ENCODE data around the gene PHF21B.

Gene PHF21B

GRCh38 chr22:45006111-45006963, 3.5 kb downstream of the PHF21B start:
- H3K4me3 Mint-ChIP-seq: no peak overlapping the region
- peaks cover 72% of the 10 kb centered on the region for H3K27me3 Mint-ChIP-seq
- ATAC-seq: no peak
- peaks cover 3% of the 10 kb centered on the region for H3K9me3 Mint-ChIP-seq
- H3K27ac Mint-ChIP-seq: no peak overlapping the region
- no peaks in the 10 kb centered on the region for H3K36me3 Mint-ChIP-seq
- H3K4me1 Mint-ChIP-seq: peaks cover 18% of the 10 kb centered on the region

DNA sequence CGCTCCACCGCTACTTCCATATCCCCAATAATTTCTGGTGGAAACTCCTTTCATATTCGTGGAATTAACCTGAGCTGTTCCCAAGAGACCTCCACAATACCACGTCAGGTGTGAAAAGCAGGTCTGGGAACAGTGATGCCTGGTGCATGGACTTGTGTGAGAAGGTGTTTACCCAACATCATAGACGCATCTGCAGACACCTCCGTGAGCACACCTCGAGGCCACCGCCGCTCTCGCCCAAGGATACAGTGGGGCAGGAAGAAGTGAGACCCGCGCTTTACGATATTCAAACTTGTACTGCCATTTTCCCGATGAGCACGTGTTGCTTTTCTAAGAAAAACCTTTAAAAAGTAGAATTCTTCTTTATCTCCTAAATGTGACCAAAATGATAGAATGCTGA, 8.2 kb downstream of the PHF21B start:
- peaks cover 6% of the 10 kb centered on the region for H3K4me1 Mint-ChIP-seq
- H3K9me3 Mint-ChIP-seq: peaks cover 3% of the 10 kb centered on the region
- H3K27ac Mint-ChIP-seq: no peak overlapping the region
- peaks cover 66% of the 10 kb centered on the region for H3K27me3 Mint-ChIP-seq
- H3K4me3 Mint-ChIP-seq: no peak overlapping the region
- no peaks in the 10 kb centered on the region for H3K36me3 Mint-ChIP-seq
- no peak for ATAC-seq

DNA sequence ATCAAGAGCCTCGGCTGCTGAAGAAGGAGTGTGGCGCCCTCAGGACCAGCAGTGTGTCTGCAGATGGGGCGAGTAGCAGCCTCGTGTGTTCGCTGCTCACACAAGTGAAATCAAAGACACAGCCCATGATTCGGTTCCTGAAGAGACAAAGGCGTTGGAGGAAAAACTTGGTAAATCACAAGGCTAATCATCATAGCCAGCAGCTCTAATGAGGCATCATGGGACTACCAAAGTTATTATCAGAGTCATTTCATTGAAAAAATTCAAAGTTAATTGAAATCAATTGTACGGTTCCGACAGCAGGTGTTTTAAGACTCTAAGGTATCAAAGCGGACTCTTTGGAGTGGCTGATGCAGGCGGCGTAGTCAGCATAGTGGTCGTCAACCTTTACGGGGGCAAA, 9.5 kb downstream of the PHF21B start:
- H3K4me3 Mint-ChIP-seq: no peak overlapping the region
- no peak overlapping the region for H3K27ac Mint-ChIP-seq
- peaks cover 53% of the 10 kb centered on the region for H3K27me3 Mint-ChIP-seq

DNA sequence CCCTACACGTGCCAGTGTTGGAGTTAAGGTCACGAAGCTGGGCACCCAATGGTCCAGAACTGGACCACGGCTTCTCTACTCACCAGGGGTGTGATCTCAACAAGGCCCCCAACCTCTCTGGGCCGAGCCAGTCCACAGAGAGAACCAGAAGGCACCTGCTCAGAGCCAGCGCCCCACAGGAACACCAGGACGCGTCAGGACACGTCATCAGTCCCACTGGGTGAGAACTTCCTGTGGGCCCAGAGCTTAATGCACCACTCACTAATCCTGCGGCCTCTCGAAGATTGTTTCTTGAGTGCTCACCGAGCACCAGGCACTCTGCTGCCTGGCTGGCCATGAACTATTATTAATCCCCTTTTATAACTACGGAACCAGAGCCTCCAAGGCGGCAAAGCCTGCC, 10.1 kb downstream of the PHF21B start:
- peaks cover 46% of the 10 kb centered on the region for H3K27me3 Mint-ChIP-seq
- H3K4me3 Mint-ChIP-seq: no peak overlapping the region
- no peak overlapping the region for H3K27ac Mint-ChIP-seq
- peaks cover 3% of the 10 kb centered on the region for H3K9me3 Mint-ChIP-seq
- no peak for ATAC-seq
- H3K4me1 Mint-ChIP-seq: no peaks in the 10 kb centered on the region
- H3K36me3 Mint-ChIP-seq: no peaks in the 10 kb centered on the region

More for the DNA sequence above, 9.5 kb downstream of the PHF21B start:
- Mint-ChIP-seq H3K36me3 (no peaks in the 10 kb centered on the region), H3K9me3 (peaks cover 3% of the 10 kb centered on the region), H3K4me1 (no peaks in the 10 kb centered on the region)
- no peak for ATAC-seq

DNA sequence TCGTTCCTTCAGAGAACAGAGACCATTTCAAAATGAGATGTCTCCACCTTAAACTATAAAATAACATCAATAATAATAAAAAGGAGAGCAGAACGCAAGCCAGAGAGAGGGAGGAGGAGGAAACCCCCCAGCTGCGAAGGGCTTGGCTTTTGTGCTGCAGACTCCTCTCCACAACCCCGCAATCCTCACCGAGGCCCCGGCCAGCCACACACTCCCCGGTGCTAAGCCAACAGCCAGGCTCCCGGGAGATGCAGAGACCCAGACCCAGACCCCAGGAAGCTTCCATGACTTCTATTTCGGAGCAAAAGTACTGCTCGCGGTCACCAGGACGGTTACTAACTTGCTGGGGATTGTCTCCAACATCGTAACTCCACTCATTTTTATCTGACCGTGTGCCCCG, 10.6 kb downstream of the PHF21B start:
- no peak overlapping the region for H3K4me3 Mint-ChIP-seq
- H3K36me3 Mint-ChIP-seq: no peaks in the 10 kb centered on the region
- peaks cover 3% of the 10 kb centered on the region for H3K9me3 Mint-ChIP-seq
- no peak for ATAC-seq
- peaks cover 42% of the 10 kb centered on the region for H3K27me3 Mint-ChIP-seq
- H3K4me1 Mint-ChIP-seq: no peaks in the 10 kb centered on the region
- H3K27ac Mint-ChIP-seq: no peak overlapping the region

DNA sequence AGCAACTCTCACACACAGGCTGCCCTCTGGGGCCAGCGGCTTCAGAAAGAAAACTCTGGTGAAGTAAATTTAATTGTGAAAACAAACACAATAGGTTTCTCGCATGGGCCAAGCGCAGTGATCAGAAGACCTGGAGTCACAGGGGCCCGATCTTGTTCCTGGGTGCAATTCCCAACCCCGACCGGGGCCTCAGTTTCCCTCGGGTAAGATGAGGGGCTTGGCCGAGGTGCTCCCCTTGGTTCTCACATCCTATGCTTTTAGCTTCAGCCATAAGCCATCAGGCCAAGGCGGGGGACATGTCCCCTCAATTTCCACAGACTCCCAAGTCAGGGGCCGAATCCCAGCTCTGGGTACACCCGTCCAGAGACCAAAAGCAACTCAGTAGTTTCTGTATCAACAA, 11.5 kb downstream of the PHF21B start:
- H3K27ac Mint-ChIP-seq: no peak overlapping the region
- peaks cover 32% of the 10 kb centered on the region for H3K27me3 Mint-ChIP-seq
- H3K4me1 Mint-ChIP-seq: no peaks in the 10 kb centered on the region
- H3K9me3 Mint-ChIP-seq: peaks cover 3% of the 10 kb centered on the region
- no peak overlapping the region for H3K4me3 Mint-ChIP-seq
- no peaks in the 10 kb centered on the region for H3K36me3 Mint-ChIP-seq
- no peak for ATAC-seq

DNA sequence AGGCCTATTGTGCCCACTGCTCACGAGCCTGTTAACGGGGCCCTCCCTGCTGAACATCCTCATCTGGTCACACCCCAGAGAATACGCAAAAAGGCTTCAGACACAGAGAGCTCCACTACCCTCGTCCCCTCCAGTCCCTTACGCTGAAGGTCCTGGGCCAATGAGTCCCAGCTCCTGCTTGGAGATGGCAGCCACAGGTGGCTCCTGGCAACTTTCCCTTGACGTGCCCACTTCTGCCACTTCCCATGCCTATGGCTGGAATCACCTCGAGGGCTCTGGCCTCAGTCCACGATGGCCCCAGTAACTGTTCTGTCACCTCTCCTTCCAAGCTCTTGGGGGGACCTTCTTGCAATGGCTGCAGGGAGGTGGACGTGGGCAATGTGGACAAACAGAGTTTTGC, 12.7 kb downstream of the PHF21B start:
- H3K36me3 Mint-ChIP-seq: no peaks in the 10 kb centered on the region
- no peaks in the 10 kb centered on the region for H3K4me1 Mint-ChIP-seq
- peaks cover 20% of the 10 kb centered on the region for H3K27me3 Mint-ChIP-seq
- H3K4me3 Mint-ChIP-seq: no peak overlapping the region
- no peak for ATAC-seq
- H3K9me3 Mint-ChIP-seq: no peaks in the 10 kb centered on the region
- no peak overlapping the region for H3K27ac Mint-ChIP-seq

- no peak overlapping the region for H3K27ac Mint-ChIP-seq
- H3K4me1 Mint-ChIP-seq: no peaks in the 10 kb centered on the region
- no peak for ATAC-seq
- H3K36me3 Mint-ChIP-seq: no peaks in the 10 kb centered on the region
- no peak overlapping the region for H3K4me3 Mint-ChIP-seq
- no peaks in the 10 kb centered on the region for H3K9me3 Mint-ChIP-seq
- H3K27me3 Mint-ChIP-seq: peaks cover 16% of the 10 kb centered on the region
These were observed 13.2 kb downstream of the PHF21B start for GRCh38 chr22:44996648-44997047.

DNA sequence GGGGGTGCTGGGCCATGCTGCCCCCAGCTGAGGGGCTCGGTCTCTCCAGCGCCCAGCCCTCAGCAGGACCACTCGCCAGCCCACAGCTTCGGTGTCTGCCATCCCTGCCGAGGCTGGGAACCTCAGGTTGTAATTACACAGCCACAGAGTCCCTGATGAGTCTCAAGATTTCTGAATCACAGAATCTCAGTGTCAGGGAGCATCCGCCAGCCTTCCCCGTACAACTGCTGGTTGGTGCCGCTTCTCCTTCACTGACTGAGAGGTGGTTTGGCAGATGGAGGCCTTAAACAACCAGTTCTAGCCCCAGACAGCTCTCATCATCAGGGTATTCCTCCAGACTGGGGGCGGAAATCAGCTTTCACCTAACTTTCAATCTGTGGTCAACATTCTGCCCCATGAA, 13.7 kb downstream of the PHF21B start:
- H3K27ac Mint-ChIP-seq: no peak overlapping the region
- H3K4me3 Mint-ChIP-seq: no peak overlapping the region
- H3K27me3 Mint-ChIP-seq: peaks cover 12% of the 10 kb centered on the region
- no peak for ATAC-seq
- H3K4me1 Mint-ChIP-seq: no peaks in the 10 kb centered on the region
- H3K9me3 Mint-ChIP-seq: no peaks in the 10 kb centered on the region
- H3K36me3 Mint-ChIP-seq: no peaks in the 10 kb centered on the region

DNA sequence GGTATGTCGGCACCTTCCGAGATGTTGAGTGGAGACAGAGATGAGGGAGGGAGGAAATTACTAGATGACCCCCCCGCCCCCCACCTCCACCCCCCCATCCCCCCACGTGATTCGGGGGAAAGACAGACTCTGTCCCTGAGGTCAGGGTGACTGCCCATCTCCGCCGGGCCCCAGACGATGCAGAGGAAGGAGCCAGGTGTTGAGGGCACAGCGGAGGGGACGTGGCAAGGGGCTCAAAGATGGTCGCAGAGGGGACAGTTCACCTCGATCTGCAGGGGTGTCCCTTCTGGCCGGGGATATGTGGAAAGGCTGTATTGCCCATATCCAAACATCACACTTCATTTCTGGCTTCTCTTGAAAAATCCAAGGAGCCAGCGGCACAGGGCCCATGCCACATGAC, 14.1 kb downstream of the PHF21B start:
- Mint-ChIP-seq H3K36me3 (no peaks in the 10 kb centered on the region), H3K9me3 (no peaks in the 10 kb centered on the region), H3K4me1 (no peaks in the 10 kb centered on the region), H3K4me3 (no peak overlapping the region), H3K27me3 (peaks cover 14% of the 10 kb centered on the region), H3K27ac (no peak overlapping the region)
- ATAC-seq: no peak

DNA sequence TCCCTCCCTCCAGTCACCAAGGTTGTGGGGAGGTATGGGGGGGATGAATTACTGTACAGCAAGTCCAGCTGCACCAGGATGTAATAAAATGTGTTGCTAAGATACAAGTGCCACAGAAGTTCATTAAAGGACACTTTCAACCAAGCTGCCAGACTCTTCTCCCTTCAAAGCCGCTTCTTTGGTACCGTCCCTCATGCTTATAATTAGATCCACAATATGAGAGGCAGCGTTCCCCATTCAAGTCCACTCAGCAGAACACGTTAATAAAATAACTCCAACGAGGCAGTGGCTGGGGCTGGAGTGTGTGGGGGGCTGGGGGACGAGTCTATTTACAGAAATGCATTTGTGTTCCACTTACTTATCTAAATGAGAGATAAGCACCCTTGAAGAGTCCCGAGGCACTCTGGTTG, 14.7 kb downstream of the PHF21B start:
- Mint-ChIP-seq H3K36me3 (no peaks in the 10 kb centered on the region), H3K27ac (no peak overlapping the region), H3K4me1 (no peaks in the 10 kb centered on the region), H3K9me3 (no peaks in the 10 kb centered on the region), H3K27me3 (peaks cover 20% of the 10 kb centered on the region), H3K4me3 (no peak overlapping the region)
- ATAC-seq: no peak

DNA sequence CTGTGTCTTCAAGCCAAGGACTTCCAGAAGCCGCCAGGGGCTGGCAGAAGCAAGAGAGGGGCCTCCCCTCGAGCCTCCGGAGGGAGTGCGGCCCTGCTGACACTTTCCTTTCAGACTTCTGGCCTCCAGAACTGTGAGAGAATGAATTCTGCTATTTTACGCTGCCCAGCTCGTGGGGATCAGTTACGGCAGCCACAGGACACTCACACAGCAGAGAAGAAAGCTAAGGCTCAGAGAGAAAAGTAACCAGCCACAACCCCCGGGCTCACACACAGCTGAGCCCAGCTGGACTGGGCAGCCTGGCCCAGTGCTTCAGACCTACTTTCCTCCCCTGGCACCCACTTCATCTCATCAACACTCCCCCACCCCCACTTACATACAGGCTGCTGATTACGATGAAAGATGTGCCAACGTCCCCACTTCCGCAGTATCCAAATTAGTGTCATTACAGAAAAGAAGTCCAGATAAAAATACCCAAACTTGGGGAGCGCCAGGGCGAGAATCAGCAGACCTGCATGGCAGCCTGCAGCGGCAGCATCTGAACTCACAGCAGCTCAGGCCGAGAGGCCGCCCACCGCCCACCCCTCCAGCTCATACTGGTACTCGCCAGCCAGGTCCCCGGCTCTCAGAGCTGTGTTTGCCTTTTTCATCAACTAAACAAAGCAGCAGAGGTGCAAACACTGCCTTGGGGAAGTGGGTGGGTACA, 15.3 kb downstream of the PHF21B start:
- Mint-ChIP-seq H3K27me3 (peaks cover 22% of the 10 kb centered on the region), H3K27ac (no peak overlapping the region), H3K4me3 (no peak overlapping the region), H3K36me3 (no peaks in the 10 kb centered on the region), H3K4me1 (no peaks in the 10 kb centered on the region), H3K9me3 (no peaks in the 10 kb centered on the region)
- no peak for ATAC-seq

GRCh38 chr22:44992166-44992565, 17.6 kb downstream of the PHF21B start:
- ATAC-seq: no peak
- Mint-ChIP-seq H3K4me1 (no peaks in the 10 kb centered on the region), H3K27ac (no peak overlapping the region), H3K36me3 (no peaks in the 10 kb centered on the region), H3K9me3 (no peaks in the 10 kb centered on the region), H3K4me3 (no peak overlapping the region), H3K27me3 (peaks cover 13% of the 10 kb centered on the region)

- Mint-ChIP-seq H3K4me1 (no peaks in the 10 kb centered on the region), H3K4me3 (no peak overlapping the region), H3K27me3 (peaks cover 13% of the 10 kb centered on the region), H3K9me3 (no peaks in the 10 kb centered on the region), H3K36me3 (no peaks in the 10 kb centered on the region), H3K27ac (no peak overlapping the region)
- no peak for ATAC-seq
These were observed 18.6 kb downstream of the PHF21B start for GRCh38 chr22:44991218-44991617.

DNA sequence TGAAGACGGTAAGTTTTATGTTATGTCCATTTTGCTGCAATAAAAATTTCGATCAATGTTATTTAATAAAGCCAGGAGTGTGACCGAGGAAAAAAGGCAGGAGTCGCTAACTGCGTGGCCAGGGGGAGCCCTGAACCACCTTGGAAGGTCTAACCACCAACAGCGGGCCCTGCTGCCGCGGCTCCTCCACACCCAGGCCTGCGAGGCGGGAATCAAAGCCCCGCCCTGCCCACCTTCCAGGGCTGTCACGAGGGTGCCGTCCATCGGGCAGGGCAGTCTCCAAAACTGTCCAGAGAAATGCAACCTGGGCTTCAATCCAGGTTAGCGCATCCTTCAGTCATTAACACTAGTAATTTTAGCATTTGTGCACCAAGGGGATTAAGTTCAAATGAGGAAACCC, 19.0 kb downstream of the PHF21B start:
- Mint-ChIP-seq H3K36me3 (no peaks in the 10 kb centered on the region), H3K4me1 (no peaks in the 10 kb centered on the region), H3K27me3 (peaks cover 13% of the 10 kb centered on the region), H3K27ac (no peak overlapping the region), H3K9me3 (no peaks in the 10 kb centered on the region), H3K4me3 (no peak overlapping the region)
- no peak for ATAC-seq

DNA sequence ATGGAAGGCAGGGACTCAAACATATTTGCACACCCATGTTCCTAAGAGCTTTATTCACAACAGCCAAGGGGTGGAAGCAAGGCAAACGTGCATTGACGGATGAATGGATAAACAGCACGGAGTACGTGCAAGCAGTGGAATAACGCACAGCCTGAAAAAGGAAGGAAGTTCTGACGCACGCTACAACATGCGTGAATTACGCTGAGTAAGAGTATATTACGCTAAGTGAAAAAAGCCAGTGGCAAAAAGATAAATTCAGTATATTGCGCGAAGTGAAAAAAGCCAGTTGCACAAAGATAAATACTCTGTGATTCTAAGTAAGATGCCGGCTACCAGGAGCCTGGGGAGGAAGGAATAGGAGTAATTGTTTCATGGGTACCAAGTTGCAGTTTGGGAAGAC, 19.5 kb downstream of the PHF21B start:
- no peaks in the 10 kb centered on the region for H3K4me1 Mint-ChIP-seq
- H3K4me3 Mint-ChIP-seq: no peak overlapping the region
- H3K36me3 Mint-ChIP-seq: no peaks in the 10 kb centered on the region
- H3K27ac Mint-ChIP-seq: no peak overlapping the region
- H3K9me3 Mint-ChIP-seq: no peaks in the 10 kb centered on the region
- no peak for ATAC-seq
- peaks cover 13% of the 10 kb centered on the region for H3K27me3 Mint-ChIP-seq
